Measurements from ENCODE around the gene STK24. TPM values are rescaled to one million over a fixed set of nuclear protein-coding genes. Genes with fewer than 3 reads are reported as not detected.

STK24 gene
- total RNA-seq, 2 donors from 2014 or later, result 115 to 125 TPM

DNA sequence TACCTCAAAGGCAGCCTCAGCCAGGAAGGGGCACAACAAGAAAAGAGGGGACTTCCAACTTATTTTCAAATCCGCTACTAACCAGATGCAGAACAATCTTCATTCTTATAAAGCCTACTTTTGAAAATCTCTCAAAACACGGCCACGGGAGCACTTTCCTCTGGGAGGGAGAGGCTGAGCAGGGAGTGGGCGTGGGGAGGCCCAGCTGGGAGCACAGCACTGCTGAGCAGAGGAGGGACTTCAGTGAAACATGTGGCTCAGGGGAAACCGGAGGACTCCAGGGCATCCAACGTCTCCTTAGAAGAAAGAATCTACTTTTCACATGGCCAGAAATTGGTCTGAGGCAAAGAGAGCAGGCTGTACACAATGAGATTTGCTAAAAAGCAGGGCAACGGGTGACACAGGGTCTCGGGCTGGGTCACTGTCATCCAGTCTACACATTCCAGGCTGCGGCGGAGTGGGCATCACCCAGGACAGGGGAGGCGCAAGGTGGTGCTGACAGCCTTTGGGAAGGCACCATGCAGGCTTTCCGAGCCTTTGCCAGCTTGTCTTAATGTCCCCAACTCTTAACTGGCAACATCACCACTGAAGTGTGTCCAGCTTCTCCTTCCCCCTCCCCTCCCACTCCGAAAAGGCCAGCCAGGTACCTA is 117.1 kb downstream of the STK24 start:
- no peaks in the 10 kb centered on the region for H3K9me3 ChIP-seq (ENCODE audit: control insufficient read depth, low read length)
- H3K9ac ChIP-seq (ENCODE audit: extremely low read depth, low read length, poor library complexity, severe bottlenecking), result no peak overlapping the region
- H3K4me3 Mint-ChIP-seq, result no peak overlapping the region
- H3K27ac Mint-ChIP-seq, result no peak overlapping the region
- H3K4me3 ChIP-seq (ENCODE audit: low read length), result no peak overlapping the region
- peaks cover 89% of the 10 kb centered on the region for H3K36me3 ChIP-seq (ENCODE audit: control insufficient read depth, insufficient read depth, low read length)
- TF ChIP-seq, protein P1, sequence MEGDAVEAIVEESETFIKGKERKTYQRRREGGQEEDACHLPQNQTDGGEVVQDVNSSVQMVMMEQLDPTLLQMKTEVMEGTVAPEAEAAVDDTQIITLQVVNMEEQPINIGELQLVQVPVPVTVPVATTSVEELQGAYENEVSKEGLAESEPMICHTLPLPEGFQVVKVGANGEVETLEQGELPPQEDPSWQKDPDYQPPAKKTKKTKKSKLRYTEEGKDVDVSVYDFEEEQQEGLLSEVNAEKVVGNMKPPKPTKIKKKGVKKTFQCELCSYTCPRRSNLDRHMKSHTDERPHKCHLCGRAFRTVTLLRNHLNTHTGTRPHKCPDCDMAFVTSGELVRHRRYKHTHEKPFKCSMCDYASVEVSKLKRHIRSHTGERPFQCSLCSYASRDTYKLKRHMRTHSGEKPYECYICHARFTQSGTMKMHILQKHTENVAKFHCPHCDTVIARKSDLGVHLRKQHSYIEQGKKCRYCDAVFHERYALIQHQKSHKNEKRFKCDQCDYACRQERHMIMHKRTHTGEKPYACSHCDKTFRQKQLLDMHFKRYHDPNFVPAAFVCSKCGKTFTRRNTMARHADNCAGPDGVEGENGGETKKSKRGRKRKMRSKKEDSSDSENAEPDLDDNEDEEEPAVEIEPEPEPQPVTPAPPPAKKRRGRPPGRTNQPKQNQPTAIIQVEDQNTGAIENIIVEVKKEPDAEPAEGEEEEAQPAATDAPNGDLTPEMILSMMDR (conservative IDR thresholded peaks at IDR 0.05), result no peak
- WGBS, 2 experiments (ENCODE audit: insufficient coverage in 1 of 2, insufficient read length in 1 of 2), result 88 to 94% methylated on average over 9 to 13 of the region's 13 CpGs
- no peaks in the 10 kb centered on the region for H3K4me1 Mint-ChIP-seq
- H3K27ac ChIP-seq (ENCODE audit: low read depth, low read length), result no peak overlapping the region
- H3K36me3 Mint-ChIP-seq (ENCODE audit: low read depth), result peaks cover 78% of the 10 kb centered on the region
- H3K27me3 ChIP-seq (ENCODE audit: control insufficient read depth, insufficient read depth, low read length, poor library complexity, severe bottlenecking), result no peaks in the 10 kb centered on the region
- H3K4me1 ChIP-seq (ENCODE audit: control insufficient read depth, insufficient read depth, low read length), result no peaks in the 10 kb centered on the region
- no peaks in the 10 kb centered on the region for H3K27me3 Mint-ChIP-seq (ENCODE audit: insufficient read depth)
- no peaks in the 10 kb centered on the region for H3K9me3 Mint-ChIP-seq
- DNase-seq, result no peak

DNA sequence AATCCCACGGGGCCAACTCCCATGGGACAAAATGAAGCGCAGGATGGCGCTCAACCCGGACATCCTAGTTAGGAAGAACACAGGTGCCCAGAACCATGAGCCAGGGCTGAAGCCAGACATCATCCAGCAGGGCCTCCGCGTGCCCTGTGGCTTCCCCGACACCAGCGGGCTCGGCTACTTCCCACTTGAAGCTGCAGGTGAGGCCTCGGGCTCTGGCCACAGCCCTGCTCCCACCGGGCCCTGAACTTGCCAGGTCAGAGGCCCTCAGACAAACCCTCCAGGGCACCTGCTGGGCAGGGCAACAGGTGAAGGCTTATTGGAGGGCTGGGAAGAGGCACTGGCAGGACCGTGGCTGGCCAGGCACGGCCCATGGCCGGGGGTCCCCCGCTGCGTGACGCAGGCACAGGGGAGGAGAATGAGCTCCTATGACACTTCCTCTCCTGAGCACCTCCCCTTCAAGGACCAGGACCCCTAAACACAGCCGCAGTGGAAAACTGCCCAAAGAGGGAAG is 117.7 kb downstream of the STK24 start:
- peaks cover 89% of the 10 kb centered on the region for H3K36me3 ChIP-seq (ENCODE audit: control insufficient read depth, insufficient read depth, low read length)
- TF ChIP-seq, protein P1 (conservative IDR thresholded peaks at IDR 0.05), result no peak
- DNase-seq, result no peak
- H3K27ac ChIP-seq (ENCODE audit: low read depth, low read length), result no peak overlapping the region
- H3K4me1 ChIP-seq (ENCODE audit: control insufficient read depth, insufficient read depth, low read length), result no peaks in the 10 kb centered on the region
- Mint-ChIP-seq H3K9me3 (no peaks in the 10 kb centered on the region), H3K36me3 (ENCODE audit: low read depth) (peaks cover 79% of the 10 kb centered on the region), H3K27me3 (ENCODE audit: insufficient read depth) (no peaks in the 10 kb centered on the region), H3K4me3 (no peak overlapping the region), H3K4me1 (no peaks in the 10 kb centered on the region), H3K27ac (no peak overlapping the region)
- 95 to 96% methylated on average over 11 to 18 of the region's 18 CpGs for WGBS, 2 experiments (ENCODE audit: insufficient coverage in 1 of 2, insufficient read length in 1 of 2)
- H3K9ac ChIP-seq (ENCODE audit: extremely low read depth, low read length, poor library complexity, severe bottlenecking), result no peak overlapping the region
- no peak overlapping the region for H3K4me3 ChIP-seq (ENCODE audit: low read length)
- no peaks in the 10 kb centered on the region for H3K9me3 ChIP-seq (ENCODE audit: control insufficient read depth, low read length)
- H3K27me3 ChIP-seq (ENCODE audit: control insufficient read depth, insufficient read depth, low read length, poor library complexity, severe bottlenecking), result no peaks in the 10 kb centered on the region

DNA sequence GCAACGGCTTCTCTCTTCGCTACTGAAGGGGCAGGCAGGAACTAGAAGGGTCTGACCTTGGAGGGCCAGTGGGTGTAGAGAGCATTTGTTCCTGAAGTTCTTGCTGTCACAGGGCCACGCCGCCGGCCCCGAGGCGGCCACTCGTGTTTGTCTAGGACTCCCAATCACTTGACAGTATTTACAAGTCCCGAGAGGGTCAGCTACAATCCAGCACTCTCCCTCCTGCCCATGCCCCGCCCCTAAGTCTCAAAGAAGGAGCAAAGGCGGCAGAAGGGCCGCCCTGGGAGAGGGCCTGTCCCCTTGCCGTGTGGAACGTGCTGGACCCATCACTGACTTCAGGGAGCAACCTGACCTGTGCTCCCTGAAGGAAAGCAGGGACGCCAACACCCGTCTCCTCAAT is 118.5 kb downstream of the STK24 start:
- no peaks in the 10 kb centered on the region for H3K9me3 Mint-ChIP-seq
- no peaks in the 10 kb centered on the region for H3K4me1 ChIP-seq (ENCODE audit: control insufficient read depth, insufficient read depth, low read length)
- no peak overlapping the region for H3K4me3 Mint-ChIP-seq
- WGBS, 2 experiments (ENCODE audit: insufficient coverage in 1 of 2, insufficient read length in 1 of 2), result 88 to 95% methylated on average over 8 to 16 of the region's 16 CpGs
- TF ChIP-seq, protein P1 (conservative IDR thresholded peaks at IDR 0.05), result no peak
- peaks cover 73% of the 10 kb centered on the region for H3K36me3 Mint-ChIP-seq (ENCODE audit: low read depth)
- H3K9ac ChIP-seq (ENCODE audit: extremely low read depth, low read length, poor library complexity, severe bottlenecking), result no peak overlapping the region
- H3K36me3 ChIP-seq (ENCODE audit: control insufficient read depth, insufficient read depth, low read length), result peaks cover 85% of the 10 kb centered on the region
- no peaks in the 10 kb centered on the region for H3K27me3 Mint-ChIP-seq (ENCODE audit: insufficient read depth)
- H3K27ac Mint-ChIP-seq, result no peak overlapping the region
- H3K4me3 ChIP-seq (ENCODE audit: low read length), result no peak overlapping the region
- H3K27me3 ChIP-seq (ENCODE audit: control insufficient read depth, insufficient read depth, low read length, poor library complexity, severe bottlenecking), result no peaks in the 10 kb centered on the region
- H3K9me3 ChIP-seq (ENCODE audit: control insufficient read depth, low read length), result no peaks in the 10 kb centered on the region
- H3K4me1 Mint-ChIP-seq, result no peaks in the 10 kb centered on the region
- no peak for DNase-seq
- H3K27ac ChIP-seq (ENCODE audit: low read depth, low read length), result no peak overlapping the region

Measured in endodermal cell (in vitro differentiated cells).